Measurements from ENCODE around the gene CT45A7.
"Not testable (repeated sequence)": the region's sequence is repeated elsewhere in the genome, so short reads cannot be mapped to it uniquely, and the experiment has no call there.

DNA sequence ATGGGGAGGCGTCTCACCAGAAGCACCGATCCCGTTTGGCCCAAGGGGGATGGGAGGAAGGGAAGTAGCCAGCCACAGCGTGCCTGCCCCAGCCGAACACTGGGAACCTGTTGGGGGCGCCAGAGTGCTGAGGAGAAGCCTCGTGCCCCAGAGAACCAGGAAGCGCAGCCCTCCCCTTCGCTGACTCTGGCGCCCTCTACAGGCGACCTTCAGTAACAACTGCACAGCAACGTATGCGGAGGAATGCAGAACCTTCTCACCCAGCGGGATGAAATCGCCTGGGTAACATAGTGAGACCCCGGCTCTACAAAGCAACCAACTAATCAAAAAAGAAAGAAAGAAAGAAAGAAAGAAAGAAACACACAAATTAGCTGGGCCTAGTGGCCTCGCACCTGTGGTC lies 34.6 kb upstream of the CT45A7 start, which contains the start of gene CT45A9:
- TF ChIP-seq, protein P1, sequence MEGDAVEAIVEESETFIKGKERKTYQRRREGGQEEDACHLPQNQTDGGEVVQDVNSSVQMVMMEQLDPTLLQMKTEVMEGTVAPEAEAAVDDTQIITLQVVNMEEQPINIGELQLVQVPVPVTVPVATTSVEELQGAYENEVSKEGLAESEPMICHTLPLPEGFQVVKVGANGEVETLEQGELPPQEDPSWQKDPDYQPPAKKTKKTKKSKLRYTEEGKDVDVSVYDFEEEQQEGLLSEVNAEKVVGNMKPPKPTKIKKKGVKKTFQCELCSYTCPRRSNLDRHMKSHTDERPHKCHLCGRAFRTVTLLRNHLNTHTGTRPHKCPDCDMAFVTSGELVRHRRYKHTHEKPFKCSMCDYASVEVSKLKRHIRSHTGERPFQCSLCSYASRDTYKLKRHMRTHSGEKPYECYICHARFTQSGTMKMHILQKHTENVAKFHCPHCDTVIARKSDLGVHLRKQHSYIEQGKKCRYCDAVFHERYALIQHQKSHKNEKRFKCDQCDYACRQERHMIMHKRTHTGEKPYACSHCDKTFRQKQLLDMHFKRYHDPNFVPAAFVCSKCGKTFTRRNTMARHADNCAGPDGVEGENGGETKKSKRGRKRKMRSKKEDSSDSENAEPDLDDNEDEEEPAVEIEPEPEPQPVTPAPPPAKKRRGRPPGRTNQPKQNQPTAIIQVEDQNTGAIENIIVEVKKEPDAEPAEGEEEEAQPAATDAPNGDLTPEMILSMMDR (conservative IDR thresholded peaks at IDR 0.05; ENCODE audit: low read length) = not testable (repeated sequence)
- TF ChIP-seq EZH2phosphoT487 (IDR thresholded peaks at IDR 0.05; ENCODE audit: borderline replicate concordance) = not testable (repeated sequence)

Measured in Loucy (cell line).